G401 (cell line): ENCODE data around the gene ANKH. TPM values are rescaled to one million over a fixed set of nuclear protein-coding genes. Genes with fewer than 3 reads are reported as not detected.
A peak's percentile ranks its signal among the peaks of the same experiment; 100 is the strongest.

ENCODE experiments used
- DNase-seq: peaks from one replicate; pipeline ENCODE4 v3.0.0-alpha.2; 2015; ENCODE audit warnings: low spot score
- in situ Hi-C: cut with HindIII; loops from 2 replicates; pipeline ENCODE4 v1.10.0; 2016; ENCODE audit warnings: low sequenced_read_pairs, mixed read lengths
- total RNA-seq: library from RNA; depleted of rRNA; stranded (reverse); fragments of >200 nt; shearing (Covaris generic); gene quantifications from 2 replicates; pipeline ENCODE4 v1.2.3, GENCODE V29; 2014

Gene ANKH
- total RNA-seq, 1 experiment from 2014 or later, result 0.68 TPM

DNA sequence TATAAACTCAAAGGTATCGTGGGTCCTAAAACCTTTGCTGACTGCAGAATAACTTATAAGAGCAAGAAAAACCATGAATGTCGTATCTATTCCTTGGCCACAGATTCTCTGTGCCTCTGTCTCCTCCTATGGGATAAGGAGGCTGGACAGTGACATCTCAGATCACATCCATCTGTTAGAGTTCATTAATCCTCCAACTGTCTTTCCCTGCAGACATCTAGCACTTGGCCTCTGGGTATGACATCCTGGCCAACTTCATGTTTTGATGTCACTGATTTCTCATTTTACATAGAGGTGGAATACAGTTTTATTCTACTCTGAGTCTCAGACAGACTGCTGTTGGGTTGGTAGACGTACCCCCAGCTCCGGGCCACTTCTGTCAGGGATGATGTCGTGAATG, 120.9 kb downstream of the ANKH start:
- in situ Hi-C loops, result no loop called here

DNA sequence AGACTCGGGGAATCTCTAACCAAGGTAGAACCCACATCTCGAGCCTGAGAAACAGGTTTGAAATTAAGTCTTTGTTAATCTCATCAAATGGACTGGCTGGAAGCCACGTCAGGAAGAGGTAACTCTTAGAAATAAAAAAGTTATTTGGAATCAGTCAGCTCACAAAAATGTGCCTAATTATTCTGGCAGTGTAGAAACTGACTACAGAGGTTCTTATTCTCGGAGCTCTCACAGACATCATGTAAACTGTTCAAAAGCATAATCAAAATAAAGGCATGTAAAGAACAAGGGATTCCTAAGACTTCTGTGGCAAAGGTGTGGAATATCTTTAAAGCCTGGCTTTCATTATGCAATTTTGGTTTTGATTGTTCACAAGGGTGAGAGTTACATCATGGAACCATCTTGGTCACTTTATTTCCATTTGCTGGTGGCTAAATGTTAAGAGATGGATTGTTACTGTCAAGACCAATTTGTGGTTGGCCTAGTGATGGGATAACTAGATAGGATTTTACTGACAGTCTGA, 121.9 kb downstream of the ANKH start:
- in situ Hi-C loops, result no loop called here
- no peak for DNase-seq

More for the DNA sequence above, 120.9 kb downstream of the ANKH start:
- DNase-seq, result peak; percentile 59

DNA sequence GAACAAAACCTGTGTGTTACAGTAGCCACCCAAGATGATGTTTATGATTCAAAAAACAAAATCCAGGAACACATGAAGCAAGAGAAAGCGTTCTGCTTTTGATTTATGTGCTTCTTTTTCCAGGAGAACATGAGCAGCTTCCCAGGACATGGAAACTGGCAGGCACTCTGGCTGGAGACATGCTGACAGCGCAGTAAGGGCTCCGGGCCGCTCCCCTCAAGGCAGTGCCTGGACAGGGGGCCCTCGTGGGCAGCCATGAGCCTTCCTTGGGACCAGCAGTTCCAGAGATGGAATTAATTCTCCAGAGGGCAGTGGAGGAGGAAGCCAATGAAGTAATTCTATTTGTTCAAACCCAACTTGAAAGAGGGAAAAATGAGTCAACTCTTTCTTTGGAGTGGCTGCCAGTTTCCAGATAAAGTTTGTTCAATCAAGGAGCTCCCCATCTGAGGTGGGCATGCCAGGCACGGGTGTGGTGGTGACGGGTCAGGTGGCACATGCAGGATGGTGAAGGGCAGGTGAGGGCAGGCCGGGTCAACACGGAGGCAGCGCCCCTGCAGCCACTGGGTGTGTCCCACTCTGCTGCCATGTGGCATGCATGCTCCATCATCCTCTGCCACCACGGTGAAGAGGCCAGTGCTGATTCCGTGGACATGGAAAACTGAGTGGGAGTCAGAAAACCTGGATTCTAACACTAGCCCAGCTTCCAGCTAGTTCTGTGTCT, 123.2 kb downstream of the ANKH start:
- in situ Hi-C loops, result no loop called here
- no peak for DNase-seq

GRCh38 chr5:14745753-14746152, 125.8 kb downstream of the ANKH start:
- no peak for DNase-seq
- in situ Hi-C loops, result no loop called here

DNA sequence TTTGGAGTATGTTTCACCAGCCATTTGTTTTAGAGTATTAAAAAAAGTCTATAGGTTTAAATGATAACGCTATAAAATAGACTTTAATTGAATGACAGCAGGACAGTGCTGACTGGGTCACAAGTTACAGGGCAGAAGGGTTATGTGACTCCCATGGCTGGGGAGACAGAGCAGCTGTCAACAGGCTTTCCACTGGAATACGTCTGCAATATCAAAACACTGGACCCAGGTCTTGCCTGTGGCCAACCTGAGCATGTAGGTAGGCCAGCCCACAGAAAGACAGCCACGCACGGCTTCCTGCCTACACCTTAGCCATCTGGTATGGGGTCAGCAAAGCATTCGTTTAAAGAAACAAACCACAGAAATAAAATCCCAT, 126.4 kb downstream of the ANKH start:
- in situ Hi-C loops, result no loop called here
- no peak for DNase-seq

- no peak for DNase-seq
- in situ Hi-C loops, result no loop called here
Observed at GRCh38 chr5:14744296-14745187, 127.0 kb downstream of the ANKH start.

GRCh38 chr5:14743601-14744295, 127.8 kb downstream of the ANKH start:
- no peak for DNase-seq
- in situ Hi-C loops, result no loop called here

- no peak for DNase-seq
- in situ Hi-C loops, result no loop called here
Observed at GRCh38 chr5:14742498-14742897, 129.1 kb downstream of the ANKH start.

DNA sequence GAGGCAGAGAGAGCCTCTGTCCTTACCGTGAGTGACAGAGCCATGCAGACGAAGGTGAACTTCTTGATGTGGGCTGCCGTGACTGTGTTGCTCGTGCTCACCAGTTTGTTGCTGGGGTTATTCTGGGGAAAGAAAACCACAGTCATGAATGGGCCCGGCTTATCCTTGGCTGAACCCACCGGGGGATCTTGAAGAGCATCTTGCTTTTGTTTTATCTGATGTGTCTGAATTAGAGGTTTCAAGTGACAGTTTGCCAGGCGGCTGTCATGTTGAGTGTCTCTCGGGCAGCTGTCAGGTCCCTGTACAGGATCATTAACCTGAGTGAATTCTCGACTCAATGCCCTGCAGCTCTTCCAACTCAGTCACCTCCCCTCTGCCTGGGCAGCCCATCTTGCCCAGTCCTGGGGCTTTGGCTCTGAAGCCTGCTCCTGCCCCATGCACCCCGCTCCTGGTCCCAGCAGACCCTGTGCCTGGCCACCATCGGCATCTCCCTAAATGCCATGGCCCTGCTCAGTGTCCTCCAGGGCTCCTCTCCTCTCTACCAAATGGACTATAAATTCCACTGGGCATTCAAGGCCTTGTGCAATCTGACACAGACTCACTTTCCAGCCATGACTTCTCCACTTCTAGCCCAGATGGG, 129.7 kb downstream of the ANKH start:
- in situ Hi-C loops, result no loop called here
- DNase-seq, result no peak

DNA sequence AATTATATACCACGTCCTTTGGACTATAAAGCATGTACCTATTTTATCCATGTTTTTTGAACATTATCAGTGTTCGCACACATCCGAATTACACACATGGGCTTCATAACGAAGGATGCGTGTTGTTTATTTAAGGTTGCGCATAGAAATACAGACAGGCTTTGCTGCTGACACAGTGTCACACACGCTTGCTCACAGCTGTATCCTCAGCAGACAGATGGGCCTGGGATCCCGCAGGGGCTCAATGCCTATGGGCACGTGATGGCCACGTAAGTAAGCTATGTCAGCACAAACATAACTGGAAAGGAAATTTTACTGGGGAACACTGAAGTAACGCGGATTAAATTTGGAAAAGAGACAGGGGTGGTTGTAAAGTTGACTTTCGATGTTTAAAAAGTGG, 130.4 kb downstream of the ANKH start:
- in situ Hi-C loops, result no loop called here

GRCh38 chr5:14739981-14740380, 131.6 kb downstream of the ANKH start:
- no peak for DNase-seq
- in situ Hi-C loops, result no loop called here

More for the DNA sequence above, 130.4 kb downstream of the ANKH start:
- no peak for DNase-seq

GRCh38 chr5:14739538-14739937, 132.0 kb downstream of the ANKH start:
- DNase-seq, result no peak
- in situ Hi-C loops, result no loop called here

DNA sequence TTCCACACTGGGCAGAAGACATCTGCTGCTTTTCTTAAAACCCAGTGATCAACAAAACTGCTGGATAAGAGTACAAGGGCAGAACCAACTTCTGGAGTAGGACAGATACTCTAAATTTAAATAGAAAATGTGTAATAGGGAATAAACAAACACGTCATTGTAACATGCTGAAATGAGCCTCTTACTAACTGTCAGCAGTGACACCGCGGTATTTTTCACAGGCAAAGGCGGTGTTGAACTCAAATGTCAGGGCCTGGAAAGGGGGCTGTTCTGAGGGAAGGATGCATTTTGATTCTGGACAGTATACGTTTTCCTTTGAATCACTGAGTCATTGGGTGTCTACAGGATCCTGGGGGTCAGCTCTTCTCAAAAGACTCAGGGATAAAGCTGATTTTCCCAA, 133.5 kb downstream of the ANKH start:
- no peak for DNase-seq
- in situ Hi-C loops, result no loop called here

DNA sequence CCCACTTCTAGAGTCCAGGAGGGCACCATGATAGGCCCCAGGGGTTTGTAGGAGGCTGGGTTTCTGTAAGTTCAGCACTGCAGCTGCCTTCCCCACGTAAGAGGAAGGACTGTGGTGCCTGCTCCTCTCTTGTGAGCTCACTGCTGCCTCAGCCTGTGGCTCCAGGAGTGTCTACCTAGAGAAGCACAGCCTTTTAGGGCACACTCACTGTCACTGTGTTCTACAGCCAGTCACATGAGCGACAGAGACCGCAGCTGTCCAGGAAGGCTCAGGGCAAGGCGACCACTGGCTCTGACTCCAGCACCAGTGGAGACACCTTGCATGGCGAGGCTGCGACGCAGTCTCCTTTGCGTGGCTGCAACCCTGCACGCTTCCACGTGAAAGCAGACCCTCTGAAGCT, 134.3 kb downstream of the ANKH start:
- DNase-seq, result no peak
- in situ Hi-C loops, result no loop called here

GRCh38 chr5:14735944-14736343, 135.6 kb downstream of the ANKH start:
- in situ Hi-C loops, result no loop called here
- DNase-seq, result no peak

- in situ Hi-C loops, result no loop called here
- no peak for DNase-seq
Observed at GRCh38 chr5:14734396-14734795, 137.2 kb downstream of the ANKH start.

GRCh38 chr5:14733661-14734060, 137.9 kb downstream of the ANKH start:
- in situ Hi-C loops, result no loop called here
- no peak for DNase-seq

- peak; percentile 74 for DNase-seq
- in situ Hi-C loops, result no loop called here
Observed at GRCh38 chr5:14732991-14733390, 138.6 kb downstream of the ANKH start.

- in situ Hi-C loops, result no loop called here
- no peak for DNase-seq
Observed at GRCh38 chr5:14730881-14731280, 140.7 kb downstream of the ANKH start.
